SU-DHL-6 (cell line): ENCODE measurements around the gene SLCO3A1.

Experiments
- H2AFZ ChIP-seq: fragments of 200-600 bp; sonication (generic); 2 replicates; pipeline ENCODE4 v1.6.1; 2014; ENCODE audit warnings: low read depth, mild to moderate bottlenecking, moderate library complexity, mixed read lengths, antibody characterized with exemption, low read length; ENCODE audit not compliant: severe bottlenecking
- H3F3A ChIP-seq: fragments of 200-600 bp; shearing (Covaris generic); 2 replicates; pipeline ENCODE4 v1.6.0; 2016; ENCODE audit warnings: antibody characterized with exemption, mild to moderate bottlenecking; ENCODE audit not compliant: insufficient read depth
- H3K27ac ChIP-seq: fragments of 200-600 bp; sonication (generic); 2 replicates; pipeline ENCODE4 v1.5.1; 2016; ENCODE audit warnings: low read depth, mild to moderate bottlenecking, low read length, moderate library complexity, mixed read lengths
- H3K27me3 ChIP-seq: fragments of 200-600 bp; sonication (generic), shearing (Covaris generic); 2 replicates; pipeline ENCODE4 v1.6.0; 2014; ENCODE audit warnings: mild to moderate bottlenecking, low read length
- H3K36me3 ChIP-seq: fragments of 200-600 bp; sonication (generic); 2 replicates; pipeline ENCODE4 v1.6.1; 2014; ENCODE audit warnings: mild to moderate bottlenecking, low read length, mixed read lengths
- H3K4me2 ChIP-seq: fragments of 300-600, 200-600 bp; shearing (Covaris generic), sonication (generic); 2 replicates; pipeline ENCODE4 v1.6.0; 2014; ENCODE audit warnings: low read length, low read depth, mild to moderate bottlenecking; ENCODE audit not compliant: poor library complexity, severe bottlenecking
- H3K4me3 ChIP-seq: fragments of 200-600 bp; sonication (generic); 2 replicates; pipeline ENCODE4 v1.5.1; 2014; ENCODE audit warnings: antibody characterized with exemption, low read length, mild to moderate bottlenecking, mixed read lengths; ENCODE audit not compliant: insufficient read depth, poor library complexity, severe bottlenecking
- H3K79me2 ChIP-seq: fragments of 200-600 bp; sonication (generic); 2 replicates; pipeline ENCODE4 v1.6.1; 2014; ENCODE audit warnings: mild to moderate bottlenecking, low read length, moderate library complexity; ENCODE audit not compliant: insufficient read depth
- H3K9ac ChIP-seq: fragments of 200-600 bp; sonication (generic); 2 replicates; pipeline ENCODE4 v1.7.0; 2014; ENCODE audit warnings: mild to moderate bottlenecking, low read length
- H3K9me2 ChIP-seq: fragments of 200-600 bp; sonication (generic); replicated peaks from 2 replicates; pipeline ENCODE4 v1.6.1; 2014; ENCODE audit warnings: low read length; ENCODE audit not compliant: insufficient read depth
- H3K9me3 ChIP-seq: fragments of 200-600 bp; sonication (generic); 2 replicates; pipeline ENCODE4 v1.6.1; 2014; ENCODE audit warnings: low read length, mixed read lengths; ENCODE audit not compliant: insufficient read depth
- H4K20me1 ChIP-seq: fragments of 200-600 bp; sonication (generic); 2 replicates; pipeline ENCODE4 v1.6.1; 2014; ENCODE audit warnings: low read depth, mild to moderate bottlenecking, antibody characterized with exemption, low read length, moderate library complexity, mixed read lengths
- EZH2phosphoT487 ChIP-seq: fragments of 200-600 bp; sonication (generic), shearing (Covaris generic); conservative IDR thresholded peaks from 2 replicates; pipeline ENCODE4 v1.6.1; 2018; ENCODE audit warnings: mild to moderate bottlenecking, antibody characterized with exemption, low read length, moderate library complexity, mixed read lengths
- TF ChIP-seq, protein P1 (sequence below): fragments of 200-600 bp; sonication (generic); IDR thresholded peaks from one replicate; pipeline ENCODE4 v1.5.1; 2017; ENCODE audit warnings: antibody characterized with exemption, mild to moderate bottlenecking, low read length, moderate library complexity; ENCODE audit not compliant: insufficient read depth, poor library complexity, severe bottlenecking

SLCO3A1 gene

GRCh38 chr15:92020207-92020606 is 166.7 kb downstream of the SLCO3A1 start:
- H3K79me2 ChIP-seq = no peaks in the 10 kb centered on the region
- H3F3A ChIP-seq = no peaks in the 10 kb centered on the region
- H4K20me1 ChIP-seq = no peaks in the 10 kb centered on the region; the same call in 1 of the 2 replicates
- no peak overlapping the region for H3K27ac ChIP-seq
- no peaks in the 10 kb centered on the region for H3K9me2 ChIP-seq
- H3K4me2 ChIP-seq = no peak overlapping the region
- H2AFZ ChIP-seq = no peak overlapping the region
- no peak overlapping the region for H3K9ac ChIP-seq
- H3K4me3 ChIP-seq = no peak overlapping the region
- no peaks in the 10 kb centered on the region for H3K36me3 ChIP-seq
- H3K27me3 ChIP-seq = no peaks in the 10 kb centered on the region
- no peaks in the 10 kb centered on the region for H3K9me3 ChIP-seq
- TF ChIP-seq, protein P1, sequence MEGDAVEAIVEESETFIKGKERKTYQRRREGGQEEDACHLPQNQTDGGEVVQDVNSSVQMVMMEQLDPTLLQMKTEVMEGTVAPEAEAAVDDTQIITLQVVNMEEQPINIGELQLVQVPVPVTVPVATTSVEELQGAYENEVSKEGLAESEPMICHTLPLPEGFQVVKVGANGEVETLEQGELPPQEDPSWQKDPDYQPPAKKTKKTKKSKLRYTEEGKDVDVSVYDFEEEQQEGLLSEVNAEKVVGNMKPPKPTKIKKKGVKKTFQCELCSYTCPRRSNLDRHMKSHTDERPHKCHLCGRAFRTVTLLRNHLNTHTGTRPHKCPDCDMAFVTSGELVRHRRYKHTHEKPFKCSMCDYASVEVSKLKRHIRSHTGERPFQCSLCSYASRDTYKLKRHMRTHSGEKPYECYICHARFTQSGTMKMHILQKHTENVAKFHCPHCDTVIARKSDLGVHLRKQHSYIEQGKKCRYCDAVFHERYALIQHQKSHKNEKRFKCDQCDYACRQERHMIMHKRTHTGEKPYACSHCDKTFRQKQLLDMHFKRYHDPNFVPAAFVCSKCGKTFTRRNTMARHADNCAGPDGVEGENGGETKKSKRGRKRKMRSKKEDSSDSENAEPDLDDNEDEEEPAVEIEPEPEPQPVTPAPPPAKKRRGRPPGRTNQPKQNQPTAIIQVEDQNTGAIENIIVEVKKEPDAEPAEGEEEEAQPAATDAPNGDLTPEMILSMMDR = no peak
- no peak for TF ChIP-seq EZH2phosphoT487

GRCh38 chr15:92020804-92021203 is 167.3 kb downstream of the SLCO3A1 start:
- no peaks in the 10 kb centered on the region; the same call in 1 of the 2 replicates for H4K20me1 ChIP-seq
- H2AFZ ChIP-seq = no peak overlapping the region
- H3K27ac ChIP-seq = no peak overlapping the region
- no peaks in the 10 kb centered on the region for H3K79me2 ChIP-seq
- no peaks in the 10 kb centered on the region for H3F3A ChIP-seq
- H3K36me3 ChIP-seq = no peaks in the 10 kb centered on the region
- TF ChIP-seq EZH2phosphoT487 = no peak
- TF ChIP-seq, protein P1 = no peak
- H3K4me2 ChIP-seq = no peak overlapping the region
- no peaks in the 10 kb centered on the region for H3K9me3 ChIP-seq
- H3K9ac ChIP-seq = no peak overlapping the region
- H3K9me2 ChIP-seq = no peaks in the 10 kb centered on the region
- no peaks in the 10 kb centered on the region for H3K27me3 ChIP-seq
- no peak overlapping the region for H3K4me3 ChIP-seq

DNA sequence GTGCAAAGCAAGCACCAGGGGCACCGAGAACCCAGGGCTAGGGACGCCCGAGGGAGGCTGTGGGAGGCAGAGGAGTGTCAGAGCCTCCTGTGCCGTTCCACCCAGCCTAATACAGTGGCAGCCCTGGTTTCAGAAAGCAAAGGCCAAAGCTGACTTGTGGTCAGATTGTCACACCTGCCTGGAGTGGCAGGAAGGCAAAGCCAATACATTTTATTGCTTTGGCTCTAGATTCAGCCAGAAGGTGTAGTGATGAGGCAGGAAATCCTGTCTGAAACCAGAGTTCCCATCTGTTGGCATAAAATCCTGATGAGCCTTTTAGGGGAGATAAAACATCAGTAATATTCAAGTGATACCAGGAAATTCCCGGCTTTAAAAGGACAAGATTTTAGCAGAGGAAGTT is 168.3 kb downstream of the SLCO3A1 start:
- no peaks in the 10 kb centered on the region for H3K9me3 ChIP-seq
- no peak overlapping the region for H3K4me2 ChIP-seq
- no peak for TF ChIP-seq EZH2phosphoT487
- TF ChIP-seq, protein P1 = no peak
- H3K79me2 ChIP-seq = no peaks in the 10 kb centered on the region
- H2AFZ ChIP-seq = no peak overlapping the region
- no peaks in the 10 kb centered on the region for H3F3A ChIP-seq
- no peaks in the 10 kb centered on the region for H3K9me2 ChIP-seq
- no peaks in the 10 kb centered on the region for H3K27me3 ChIP-seq
- H3K9ac ChIP-seq = no peak overlapping the region
- no peaks in the 10 kb centered on the region; the same call in 1 of the 2 replicates for H4K20me1 ChIP-seq
- no peak overlapping the region for H3K4me3 ChIP-seq
- no peaks in the 10 kb centered on the region for H3K36me3 ChIP-seq
- H3K27ac ChIP-seq = no peak overlapping the region

- Histone ChIP-seq H4K20me1 (peaks cover 5% of the 10 kb centered on the region), H3K9ac (no peak overlapping the region), H3F3A (no peaks in the 10 kb centered on the region), H3K9me2 (no peaks in the 10 kb centered on the region), H3K4me3 (no peak overlapping the region), H3K9me3 (no peaks in the 10 kb centered on the region), H3K27me3 (no peaks in the 10 kb centered on the region), H3K36me3 (no peaks in the 10 kb centered on the region), H2AFZ (no peak overlapping the region), H3K27ac (no peak overlapping the region), H3K4me2 (no peak overlapping the region), H3K79me2 (no peaks in the 10 kb centered on the region)
- TF ChIP-seq, protein P1 = no peak
- TF ChIP-seq EZH2phosphoT487 = no peak
These were observed 170.5 kb downstream of the SLCO3A1 start for GRCh38 chr15:92023965-92024364.
